KOPT-K1 (cell line): Measurements from ENCODE around the gene KMT2B.

ENCODE experiments used
- H3K27ac ChIP-seq: fragments of 200-600 bp; sonication (generic); 2 replicates; pipeline ENCODE4 v1.5.1; 2016; ENCODE audit warnings: antibody characterized with exemption, mild to moderate bottlenecking, low read depth, low read length; ENCODE audit not compliant: poor library complexity, severe bottlenecking
- H3K36me3 ChIP-seq: fragments of 200-600 bp; sonication (generic); 2 replicates; pipeline ENCODE4 v1.5.1; 2017; ENCODE audit warnings: antibody characterized with exemption, mild to moderate bottlenecking, low read length, moderate library complexity; ENCODE audit not compliant: insufficient read depth
- H3K9me3 ChIP-seq: fragments of 200-600 bp; sonication (generic); 2 replicates; pipeline ENCODE4 v1.5.1; 2017; ENCODE audit warnings: antibody characterized with exemption, low read length, mild to moderate bottlenecking; ENCODE audit not compliant: insufficient read depth, poor library complexity, severe bottlenecking

Gene KMT2B

DNA sequence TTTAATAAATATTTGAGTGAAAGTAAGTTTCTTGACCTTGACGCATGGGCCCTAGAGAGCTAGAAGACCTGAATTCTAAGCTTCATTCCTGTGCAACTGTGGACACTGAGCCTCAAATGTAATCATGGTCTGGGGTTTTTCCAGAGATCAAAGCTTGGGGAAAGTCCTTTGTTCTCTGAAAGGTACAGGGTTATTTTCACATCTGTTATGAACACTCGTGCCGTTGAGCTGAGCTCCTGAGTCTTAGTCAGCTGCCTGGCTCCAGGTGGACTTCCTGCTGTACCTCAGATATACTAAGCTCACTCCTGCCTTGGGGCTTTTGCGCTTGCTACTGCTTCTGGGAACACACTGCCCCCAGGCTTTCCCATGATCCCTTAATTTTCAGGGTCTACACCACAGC, 21.0 kb upstream of the KMT2B start:
- Histone ChIP-seq H3K27ac (no peak overlapping the region), H3K9me3 (no peaks in the 10 kb centered on the region), H3K36me3 (no peaks in the 10 kb centered on the region)

DNA sequence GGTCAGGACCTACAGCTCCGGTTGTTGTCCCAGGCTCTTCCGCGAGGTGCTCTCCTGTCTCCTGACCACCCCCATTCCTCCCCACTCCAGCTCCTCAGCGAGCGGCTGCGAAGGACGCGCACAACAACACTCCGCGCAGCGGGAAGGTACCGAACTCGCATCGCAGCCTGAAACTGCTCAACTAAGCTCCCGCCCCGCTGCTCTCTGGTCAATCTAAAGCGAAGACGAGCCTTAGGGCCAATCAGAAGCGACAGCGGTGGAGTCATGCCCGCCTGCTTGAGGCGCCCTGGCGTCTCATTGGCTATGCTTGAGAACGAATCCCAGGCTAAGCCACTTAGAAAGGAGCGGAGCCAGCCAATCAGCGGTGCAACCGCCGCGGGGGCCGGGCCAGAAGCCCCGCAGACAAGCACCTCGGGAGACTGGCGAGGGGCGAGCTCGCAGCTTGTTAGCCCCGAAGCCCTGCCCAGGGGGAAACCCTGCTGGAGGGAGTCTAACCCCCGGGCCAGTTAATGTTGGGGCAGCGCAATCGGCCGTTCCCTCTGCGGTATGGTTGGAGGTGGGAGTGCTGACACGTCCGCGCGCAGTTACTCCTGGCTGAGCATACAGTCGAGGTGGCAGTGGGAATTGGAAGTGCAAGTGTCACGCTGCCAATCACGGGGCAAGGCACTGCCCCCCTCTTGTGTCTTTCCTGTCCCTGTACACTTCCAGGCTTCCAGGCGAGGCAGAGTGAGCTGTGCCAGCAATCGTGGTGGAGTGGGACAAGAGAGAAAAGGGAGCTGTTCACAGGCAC, 15.4 kb upstream of the KMT2B start:
- no peak overlapping the region for H3K27ac ChIP-seq
- no peaks in the 10 kb centered on the region for H3K9me3 ChIP-seq

DNA sequence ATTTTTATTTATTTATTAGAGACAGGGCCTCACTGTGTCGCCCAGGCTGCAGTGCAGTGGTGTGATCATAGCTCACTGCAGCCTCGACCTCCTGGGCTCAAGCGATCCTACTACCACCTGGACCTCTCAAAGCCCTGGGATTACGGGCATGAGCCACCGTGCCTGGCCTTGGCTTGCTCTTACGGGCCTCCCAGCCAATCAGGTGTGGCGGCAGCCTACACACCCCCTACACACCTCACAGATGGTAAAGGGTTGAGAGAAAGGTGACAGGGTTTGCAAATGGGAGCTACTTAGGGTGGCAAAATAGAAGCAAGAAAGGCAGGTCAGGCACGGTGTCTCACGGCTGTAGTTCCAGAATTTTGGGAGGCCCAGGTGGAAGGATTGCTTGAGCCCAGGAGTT, 14.5 kb upstream of the KMT2B start:
- Histone ChIP-seq H3K9me3 (no peaks in the 10 kb centered on the region), H3K36me3 (no peaks in the 10 kb centered on the region), H3K27ac (no peak overlapping the region)

More for the DNA sequence above, 15.4 kb upstream of the KMT2B start:
- no peaks in the 10 kb centered on the region for H3K36me3 ChIP-seq

DNA sequence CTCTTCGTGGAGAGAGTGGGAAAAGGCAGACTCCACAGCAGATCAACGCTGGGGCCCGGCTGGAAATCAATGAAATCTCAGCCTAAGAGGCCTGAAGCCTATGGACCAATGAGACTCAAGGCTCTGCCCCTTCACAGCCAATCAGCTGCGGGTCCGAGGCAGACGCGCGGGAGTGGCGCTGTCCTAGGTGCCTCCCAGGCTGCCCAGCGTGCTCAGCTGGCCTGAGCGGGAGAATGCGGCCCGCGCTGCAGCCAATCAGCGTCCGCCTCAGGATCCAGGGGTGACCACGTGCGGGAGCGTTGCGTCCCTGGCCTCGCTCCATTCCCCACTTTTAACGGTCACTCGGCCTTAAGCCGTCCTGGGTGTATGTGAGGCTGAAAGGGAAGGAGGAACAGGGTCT, 13.6 kb upstream of the KMT2B start, which contains the start of gene ZBTB32:
Gene ZBTB32, plus strand, starts transcription at position 341 of the 400 bp plus-strand sequence. CDS start 10,069 bp downstream, outside the sequence.
- no peaks in the 10 kb centered on the region for H3K36me3 ChIP-seq
- no peak within 1 kb of the TSS for H3K27ac ChIP-seq

DNA sequence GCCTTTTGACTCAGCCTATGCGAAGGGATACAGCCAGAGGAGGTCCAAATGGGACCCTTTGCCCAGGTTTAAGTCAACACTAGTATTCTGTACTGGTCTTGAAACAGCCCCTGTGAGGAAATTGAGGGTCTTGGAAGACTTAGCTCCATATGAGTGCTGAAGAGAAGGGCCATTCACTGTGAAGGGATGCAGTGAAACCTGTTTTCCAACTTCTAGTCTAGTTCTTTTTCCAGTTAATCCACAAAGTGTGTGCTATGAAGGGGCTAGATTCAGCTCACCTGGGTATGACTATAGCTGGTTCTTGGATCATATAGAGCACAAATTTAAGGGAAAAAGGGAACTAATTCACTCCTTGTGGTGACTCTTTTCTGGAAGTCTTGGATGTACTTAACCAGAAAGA, 9.4 kb upstream of the KMT2B start:
- H3K9me3 ChIP-seq: no peaks in the 10 kb centered on the region
- no peak overlapping the region for H3K27ac ChIP-seq
- H3K36me3 ChIP-seq: no peaks in the 10 kb centered on the region

More for the DNA sequence above, 13.6 kb upstream of the KMT2B start, which contains the start of gene ZBTB32:
- no peaks in the 10 kb centered on the region for H3K9me3 ChIP-seq

DNA sequence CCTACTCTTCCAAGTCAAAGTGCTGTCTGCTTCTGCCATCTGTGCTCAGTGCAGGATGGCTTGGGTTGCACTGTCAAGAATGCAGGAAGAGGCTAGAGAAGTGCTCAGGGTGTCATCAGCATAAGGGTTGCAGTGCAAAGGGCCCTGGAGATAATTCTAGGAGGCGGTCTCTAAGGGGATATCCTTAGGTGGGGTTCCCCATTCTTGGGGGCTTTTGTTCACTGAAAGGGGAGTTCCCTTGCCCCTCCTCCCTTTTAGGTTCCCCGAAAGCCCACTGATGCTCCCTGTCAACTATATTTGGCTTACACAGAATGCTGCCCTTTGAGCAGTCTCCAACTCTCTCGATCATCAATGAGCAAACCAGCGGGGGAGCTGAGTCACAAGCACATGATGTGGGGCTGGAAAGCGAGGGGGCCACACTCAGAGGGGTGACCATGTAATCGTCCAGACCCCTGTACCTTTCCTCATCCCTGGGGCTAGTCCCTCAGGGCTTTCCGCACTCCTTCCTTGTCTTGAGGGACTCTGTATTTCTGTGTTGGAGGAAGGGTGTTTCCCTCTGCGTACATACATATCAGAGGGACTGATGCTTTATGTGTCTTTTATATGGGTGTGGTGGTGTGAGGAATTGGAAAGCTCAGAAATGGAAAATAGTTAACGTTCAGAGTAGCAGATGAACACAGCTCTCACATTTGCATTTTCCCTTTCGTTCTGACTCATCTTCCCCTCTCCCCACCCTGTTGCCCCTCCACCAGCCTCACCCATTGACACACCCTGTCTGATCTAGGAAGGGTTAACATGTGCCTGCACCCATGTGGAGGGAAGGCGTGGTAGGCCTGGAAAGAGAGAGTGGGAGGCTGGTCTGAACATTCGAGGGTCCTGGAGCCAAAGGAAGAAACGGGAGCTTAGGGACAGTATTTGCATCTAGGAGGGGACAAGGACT, 6.7 kb upstream of the KMT2B start:
- no peaks in the 10 kb centered on the region for H3K9me3 ChIP-seq
- H3K27ac ChIP-seq: no peak overlapping the region
- no peaks in the 10 kb centered on the region for H3K36me3 ChIP-seq

DNA sequence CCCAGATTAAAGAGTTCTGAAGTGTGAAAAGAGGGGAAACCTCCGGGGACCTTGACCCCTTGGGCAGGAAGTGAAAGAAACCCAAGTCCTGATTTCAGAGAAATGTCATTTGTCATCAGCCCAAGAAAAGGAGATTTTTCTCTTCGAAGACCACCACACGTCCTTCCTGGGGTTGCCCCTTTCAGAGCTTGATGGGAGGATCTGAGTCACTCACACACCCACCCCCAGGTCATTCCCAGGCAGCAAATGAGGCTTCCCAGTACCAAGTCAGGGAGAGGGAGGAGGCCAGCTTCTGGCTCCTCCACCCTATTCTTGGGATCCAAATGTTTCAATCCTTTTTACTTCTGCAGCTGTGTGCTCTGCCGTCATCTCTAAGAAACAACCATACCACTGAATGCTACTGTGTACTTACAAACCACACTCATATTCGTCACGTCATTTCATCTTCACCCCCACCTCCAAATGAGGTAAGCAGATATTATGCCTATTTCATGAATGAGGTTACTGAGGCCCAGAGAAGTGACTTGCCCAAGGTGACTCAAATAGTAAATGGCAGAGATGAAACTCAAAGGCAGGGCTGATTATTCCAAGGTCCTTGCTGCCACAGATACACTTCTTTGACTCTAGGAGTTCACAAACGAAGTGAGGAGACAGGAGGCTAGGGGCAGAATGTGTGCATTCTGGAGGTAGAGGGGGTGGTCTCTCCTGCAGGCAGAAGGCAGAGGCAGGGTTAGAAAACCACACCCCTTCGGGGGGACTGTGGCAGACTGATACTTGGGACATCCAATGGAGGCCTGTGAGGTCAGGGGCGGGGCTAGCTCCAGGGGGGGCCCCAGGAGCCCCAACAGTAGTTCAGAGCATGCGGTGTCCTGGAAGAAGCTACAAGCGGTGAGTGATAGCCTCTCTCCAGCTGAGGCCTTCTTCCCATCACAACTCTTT, 5.0 kb upstream of the KMT2B start:
- Histone ChIP-seq H3K27ac (no peak overlapping the region), H3K9me3 (no peaks in the 10 kb centered on the region), H3K36me3 (no peaks in the 10 kb centered on the region)

DNA sequence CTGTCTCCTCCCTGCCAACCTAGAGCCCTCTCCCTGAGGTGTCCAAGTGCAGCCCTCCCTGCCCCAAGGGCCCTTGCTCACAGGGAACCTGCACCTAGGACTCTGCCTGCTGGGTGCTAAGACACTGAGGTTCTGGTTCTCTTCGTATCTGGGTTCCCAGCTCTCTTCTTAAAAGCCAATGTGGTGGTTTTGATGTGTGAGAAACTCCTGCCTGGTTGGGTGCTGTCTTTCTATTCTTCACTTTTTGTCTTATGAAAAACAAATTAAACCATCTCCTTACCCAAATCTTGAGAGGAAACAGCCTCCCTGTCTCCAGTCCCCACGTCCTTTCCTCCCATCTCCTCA, 4.3 kb upstream of the KMT2B start:
- Histone ChIP-seq H3K36me3 (no peaks in the 10 kb centered on the region), H3K27ac (no peak overlapping the region), H3K9me3 (no peaks in the 10 kb centered on the region)

DNA sequence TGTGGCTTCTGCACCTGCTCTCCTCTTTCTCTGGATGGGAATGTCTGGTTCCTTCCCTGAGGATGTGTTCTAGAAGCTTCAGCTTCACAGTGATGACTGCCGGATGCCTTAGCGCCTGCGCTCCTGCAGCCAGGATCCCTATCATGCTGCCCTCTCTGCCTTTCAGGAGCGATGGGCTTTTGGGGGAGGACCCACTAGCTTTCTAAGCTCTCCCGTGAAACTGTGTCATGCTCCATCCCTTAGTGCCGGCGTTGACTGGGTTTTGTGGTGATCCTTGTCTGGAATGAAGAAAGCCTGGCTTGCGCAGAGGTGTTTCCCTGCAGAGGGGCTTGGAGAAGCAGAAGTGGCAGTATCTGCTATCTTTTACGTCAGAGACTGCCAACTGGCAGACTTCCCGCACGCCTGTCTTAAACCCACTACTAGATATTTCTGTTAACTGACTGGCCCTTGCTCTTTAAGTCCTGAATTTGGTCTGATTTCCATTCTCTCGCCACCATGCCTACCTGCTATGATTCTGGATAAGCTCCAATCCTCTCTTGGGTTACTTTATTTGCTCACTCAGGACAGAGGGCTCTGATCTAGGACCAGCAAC, 3.8 kb upstream of the KMT2B start:
- Histone ChIP-seq H3K9me3 (no peaks in the 10 kb centered on the region), H3K36me3 (no peaks in the 10 kb centered on the region), H3K27ac (no peak overlapping the region)

DNA sequence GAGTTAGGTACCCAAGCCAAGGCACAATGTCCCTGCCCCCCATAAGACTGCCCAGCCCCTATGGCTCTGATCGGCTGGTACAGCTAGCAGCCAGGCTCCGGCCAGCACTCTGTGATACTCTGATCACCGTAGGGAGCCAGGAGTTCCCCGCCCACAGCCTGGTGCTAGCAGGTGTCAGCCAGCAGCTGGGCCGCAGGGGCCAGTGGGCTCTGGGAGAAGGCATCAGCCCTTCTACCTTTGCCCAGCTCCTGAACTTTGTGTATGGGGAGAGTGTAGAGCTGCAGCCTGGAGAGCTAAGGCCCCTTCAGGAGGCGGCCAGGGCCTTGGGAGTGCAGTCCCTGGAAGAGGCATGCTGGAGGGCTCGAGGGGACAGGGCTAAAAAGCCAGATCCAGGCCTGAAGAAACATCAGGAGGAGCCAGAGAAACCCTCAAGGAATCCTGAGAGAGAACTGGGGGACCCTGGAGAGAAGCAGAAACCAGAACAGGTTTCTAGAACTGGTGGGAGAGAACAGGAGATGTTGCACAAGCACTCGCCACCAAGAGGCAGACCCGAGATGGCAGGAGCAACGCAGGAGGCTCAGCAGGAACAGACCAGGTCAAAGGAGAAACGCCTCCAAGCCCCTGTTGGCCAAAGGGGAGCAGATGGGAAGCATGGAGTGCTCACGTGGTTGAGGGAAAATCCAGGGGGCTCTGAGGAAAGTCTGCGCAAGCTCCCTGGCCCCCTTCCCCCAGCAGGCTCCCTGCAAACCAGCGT, 3.0 kb upstream of the KMT2B start:
- Histone ChIP-seq H3K27ac (no peak overlapping the region), H3K9me3 (no peaks in the 10 kb centered on the region), H3K36me3 (peaks cover 5% of the 10 kb centered on the region; the same call in 1 of the 2 replicates)

DNA sequence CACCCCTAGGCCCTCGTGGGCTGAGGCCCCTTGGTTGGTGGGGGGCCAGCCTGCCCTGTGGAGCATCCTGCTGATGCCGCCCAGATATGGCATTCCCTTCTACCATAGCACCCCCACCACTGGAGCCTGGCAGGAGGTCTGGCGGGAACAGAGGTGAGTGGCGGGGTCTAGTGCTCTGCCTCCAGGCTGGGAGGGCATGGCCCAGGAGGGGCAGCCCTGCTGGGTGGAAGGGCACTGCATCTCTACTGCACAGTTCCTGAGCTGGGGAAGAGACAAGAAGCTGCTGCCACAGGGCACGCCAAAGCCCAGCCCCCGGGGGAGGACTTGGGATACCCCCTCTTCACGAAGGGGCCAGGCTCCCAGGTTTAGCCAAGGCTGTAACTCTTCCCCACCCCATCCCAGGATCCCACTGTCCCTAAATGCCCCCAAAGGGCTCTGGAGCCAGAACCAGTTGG, 2.4 kb upstream of the KMT2B start:
- Histone ChIP-seq H3K9me3 (no peaks in the 10 kb centered on the region), H3K27ac (no peak overlapping the region), H3K36me3 (peaks cover 11% of the 10 kb centered on the region; the same call in 1 of the 2 replicates)

DNA sequence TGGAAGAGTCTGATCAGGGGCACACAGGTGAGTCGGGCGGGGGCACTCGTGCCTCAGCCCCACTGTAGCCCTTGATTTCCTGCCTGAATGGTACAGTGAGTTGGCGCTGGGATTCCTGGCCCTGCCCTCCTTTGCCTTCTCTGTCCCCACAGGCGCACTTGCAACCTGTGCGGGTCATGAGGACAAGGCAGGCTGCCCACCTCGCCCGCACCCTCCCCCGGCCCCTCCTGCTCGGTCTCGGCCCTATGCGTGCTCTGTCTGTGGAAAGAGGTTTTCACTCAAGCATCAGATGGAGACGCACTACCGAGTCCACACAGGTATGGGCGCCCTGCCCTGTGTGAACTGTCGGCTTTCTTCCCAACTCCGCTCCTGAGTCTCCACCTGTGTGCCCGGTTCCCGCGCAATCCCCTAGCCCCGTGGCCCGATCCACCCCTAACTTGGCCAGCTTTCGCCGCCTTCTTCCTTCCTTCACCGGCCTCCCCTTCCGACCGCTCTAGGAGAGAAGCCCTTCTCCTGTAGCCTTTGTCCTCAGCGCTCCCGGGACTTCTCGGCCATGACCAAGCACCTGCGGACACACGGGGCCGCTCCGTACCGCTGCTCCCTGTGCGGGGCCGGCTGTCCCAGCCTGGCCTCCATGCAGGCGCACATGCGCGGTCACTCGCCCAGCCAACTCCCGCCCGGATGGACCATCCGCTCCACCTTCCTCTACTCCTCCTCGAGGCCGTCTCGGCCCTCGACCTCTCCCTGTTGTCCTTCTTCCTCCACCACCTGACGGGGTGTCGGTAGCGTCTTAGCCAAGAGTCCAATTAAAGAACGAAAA, 1.6 kb upstream of the KMT2B start:
- Histone ChIP-seq H3K9me3 (no peaks in the 10 kb centered on the region), H3K27ac (peak overlapping the region; percentile 79), H3K36me3 (peaks cover 19% of the 10 kb centered on the region; the same call in 1 of the 2 replicates)
